HEK293 (cell line): ENCODE data around the gene FYB1.

ENCODE experiments used
- CTCF ChIP-seq: fragments of 450-650 bp; formaldehyde crosslinking; IDR thresholded peaks from 2 replicates; pipeline ENCODE4 v1.5.1; 2016; ENCODE audit warnings: missing biosample characterization, missing genetic modification characterization
- REST ChIP-seq: fragments of 450-650 bp; formaldehyde crosslinking; IDR thresholded peaks from 2 replicates; pipeline ENCODE4 v1.5.1; 2016; ENCODE audit warnings: missing biosample characterization, missing genetic modification characterization
- ZBTB11 ChIP-seq: fragments of 450-650 bp; formaldehyde crosslinking; conservative IDR thresholded peaks from 2 replicates; pipeline ENCODE4 v1.5.1; 2016; ENCODE audit warnings: low read depth, missing biosample characterization, missing genetic modification characterization
- ZNF121 ChIP-seq: fragments of 450-650 bp; formaldehyde crosslinking; IDR thresholded peaks from 2 replicates; pipeline ENCODE4 v1.5.1; 2016; ENCODE audit warnings: missing biosample characterization, missing genetic modification characterization
- ZNF394 ChIP-seq: fragments of 450-650 bp; formaldehyde crosslinking; IDR thresholded peaks from 2 replicates; pipeline ENCODE4 v1.5.1; 2016; ENCODE audit warnings: missing biosample characterization, missing genetic modification characterization, mild to moderate bottlenecking, moderate library complexity, borderline replicate concordance
- ZNF560 ChIP-seq: fragments of 450-650 bp; formaldehyde crosslinking; IDR thresholded peaks from 2 replicates; pipeline ENCODE4 v1.5.1; 2017; ENCODE audit warnings: missing biosample characterization, missing genetic modification characterization, borderline replicate concordance
- ZNF785 ChIP-seq: fragments of 450-650 bp; formaldehyde crosslinking; IDR thresholded peaks from 2 replicates; pipeline ENCODE4 v1.5.1; 2016; ENCODE audit warnings: missing biosample characterization, missing genetic modification characterization

GRCh38 chr5:39193553-39194465 is 25.6 kb downstream of the FYB1 start:
- TF ChIP-seq CTCF (tag by site-specific recombination) (no peak), ZNF394 (tag by site-specific recombination) (no peak), REST (tag by site-specific recombination) (no peak), ZNF785 (tag by site-specific recombination) (no peak), ZNF121 (tag by site-specific recombination) (no peak), ZBTB11 (tag by site-specific recombination) (no peak), ZNF560 (no peak)
